Measurements from ENCODE around the gene SLC35G4.
"Not testable (repeated sequence)": the region's sequence is repeated elsewhere in the genome, so short reads cannot be mapped to it uniquely, and the experiment has no call there.

- TF ChIP-seq ZBTB11 (tag by site-specific recombination; conservative IDR thresholded peaks at IDR 0.05; ENCODE audit: low read depth); ZNF138 (tag by site-specific recombination; IDR thresholded peaks at IDR 0.05; ENCODE audit: borderline replicate concordance); ZNF518A (tag by site-specific recombination; conservative IDR thresholded peaks at IDR 0.05; ENCODE audit: low read depth); ZNF26 (tag by site-specific recombination; IDR thresholded peaks at IDR 0.05); ZNF530 (tag by site-specific recombination; IDR thresholded peaks at IDR 0.05; ENCODE audit: low read depth); CTCF (tag by site-specific recombination; IDR thresholded peaks at IDR 0.05); ZBTB10 (tag by site-specific recombination; IDR thresholded peaks at IDR 0.05): not testable (repeated sequence)
- TF ChIP-seq, protein P1, sequence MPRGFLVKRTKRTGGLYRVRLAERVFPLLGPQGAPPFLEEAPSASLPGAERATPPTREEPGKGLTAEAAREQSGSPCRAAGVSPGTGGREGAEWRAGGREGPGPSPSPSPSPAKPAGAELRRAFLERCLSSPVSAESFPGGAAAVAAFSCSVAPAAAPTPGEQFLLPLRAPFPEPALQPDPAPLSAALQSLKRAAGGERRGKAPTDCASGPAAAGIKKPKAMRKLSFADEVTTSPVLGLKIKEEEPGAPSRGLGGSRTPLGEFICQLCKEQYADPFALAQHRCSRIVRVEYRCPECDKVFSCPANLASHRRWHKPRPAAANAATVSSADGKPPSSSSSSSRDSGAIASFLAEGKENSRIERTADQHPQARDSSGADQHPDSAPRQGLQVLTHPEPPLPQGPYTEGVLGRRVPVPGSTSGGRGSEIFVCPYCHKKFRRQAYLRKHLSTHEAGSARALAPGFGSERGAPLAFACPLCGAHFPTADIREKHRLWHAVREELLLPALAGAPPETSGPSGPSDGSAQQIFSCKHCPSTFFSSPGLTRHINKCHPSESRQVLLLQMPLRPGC (tag by site-specific recombination; IDR thresholded peaks at IDR 0.05) = not testable (repeated sequence)
Observed at GRCh38 chr18:11647804-11648203, 38.4 kb downstream of the SLC35G4 start.

All from HEK293 (cell line).